ENCODE results near the gene TFG. TPM values are rescaled to one million over a fixed set of nuclear protein-coding genes. Genes with fewer than 3 reads are reported as not detected.

Gene TFG
- total RNA-seq, 1 experiment from 2014 or later: 224 TPM

DNA sequence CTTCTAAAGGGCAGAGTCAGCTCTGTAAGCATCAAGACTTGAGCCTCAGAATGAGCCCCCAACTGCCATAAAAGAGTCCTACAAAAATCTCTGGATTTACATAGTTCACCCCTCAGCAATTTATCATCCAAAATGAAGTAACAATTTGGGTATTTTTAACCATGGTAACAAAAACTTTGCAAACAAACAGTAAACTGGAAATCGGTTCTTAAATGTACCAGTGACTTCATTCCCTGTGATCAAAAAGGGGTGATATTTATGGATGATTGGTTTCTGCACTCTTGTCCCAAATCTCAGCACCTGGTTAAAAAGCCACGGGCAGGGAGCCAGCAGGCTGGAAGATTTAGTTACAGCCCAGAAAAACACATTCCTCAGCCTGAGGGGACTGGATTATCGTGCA lies 73.6 kb downstream of the TFG start:
- H3K4me3 ChIP-seq: no peak overlapping the region
- no peaks in the 10 kb centered on the region for H3K27me3 ChIP-seq (ENCODE audit: insufficient read depth, low read depth)
- H3K36me3 ChIP-seq (ENCODE audit: low read depth): no peaks in the 10 kb centered on the region
- no peak for DNase-seq
- no peak overlapping the region for H3K4me2 ChIP-seq
- H3K9me2 ChIP-seq (ENCODE audit: insufficient read depth): no peaks in the 10 kb centered on the region
- H3K27ac ChIP-seq: no peak overlapping the region
- H3K4me1 ChIP-seq (replicated peaks; ENCODE audit: insufficient read depth): no peaks in the 10 kb centered on the region
- ChIA-PET POLR2A (ENCODE audit: unreplicated experiment) (interaction anchor here (0.6 kb wide), 1 partner anchor 92 kb away, joined by 9 read pairs; no protein-coding TSS in a partner anchor), CTCF (no interaction called here)
- intact Hi-C loops (cut with micrococcal nuclease; ENCODE audit: unreplicated experiment): no loop called here
- no peak overlapping the region for H2AFZ ChIP-seq
- H3K9me3 ChIP-seq (ENCODE audit: insufficient read depth, low read depth): no peaks in the 10 kb centered on the region
- H3F3A ChIP-seq (ENCODE audit: insufficient read depth, low read depth): no peaks in the 10 kb centered on the region
- no peaks in the 10 kb centered on the region for H4K20me1 ChIP-seq (ENCODE audit: insufficient read depth)
- TF ChIP-seq, protein P1, sequence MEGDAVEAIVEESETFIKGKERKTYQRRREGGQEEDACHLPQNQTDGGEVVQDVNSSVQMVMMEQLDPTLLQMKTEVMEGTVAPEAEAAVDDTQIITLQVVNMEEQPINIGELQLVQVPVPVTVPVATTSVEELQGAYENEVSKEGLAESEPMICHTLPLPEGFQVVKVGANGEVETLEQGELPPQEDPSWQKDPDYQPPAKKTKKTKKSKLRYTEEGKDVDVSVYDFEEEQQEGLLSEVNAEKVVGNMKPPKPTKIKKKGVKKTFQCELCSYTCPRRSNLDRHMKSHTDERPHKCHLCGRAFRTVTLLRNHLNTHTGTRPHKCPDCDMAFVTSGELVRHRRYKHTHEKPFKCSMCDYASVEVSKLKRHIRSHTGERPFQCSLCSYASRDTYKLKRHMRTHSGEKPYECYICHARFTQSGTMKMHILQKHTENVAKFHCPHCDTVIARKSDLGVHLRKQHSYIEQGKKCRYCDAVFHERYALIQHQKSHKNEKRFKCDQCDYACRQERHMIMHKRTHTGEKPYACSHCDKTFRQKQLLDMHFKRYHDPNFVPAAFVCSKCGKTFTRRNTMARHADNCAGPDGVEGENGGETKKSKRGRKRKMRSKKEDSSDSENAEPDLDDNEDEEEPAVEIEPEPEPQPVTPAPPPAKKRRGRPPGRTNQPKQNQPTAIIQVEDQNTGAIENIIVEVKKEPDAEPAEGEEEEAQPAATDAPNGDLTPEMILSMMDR (conservative IDR thresholded peaks at IDR 0.05): no peak
- TF ChIP-seq EZH2 (IDR thresholded peaks at IDR 0.05; ENCODE audit: low read depth): no peak
- H3K79me2 ChIP-seq (ENCODE audit: low read depth): no peaks in the 10 kb centered on the region
- BruUV-seq (replicated peaks): no TSS peak

DNA sequence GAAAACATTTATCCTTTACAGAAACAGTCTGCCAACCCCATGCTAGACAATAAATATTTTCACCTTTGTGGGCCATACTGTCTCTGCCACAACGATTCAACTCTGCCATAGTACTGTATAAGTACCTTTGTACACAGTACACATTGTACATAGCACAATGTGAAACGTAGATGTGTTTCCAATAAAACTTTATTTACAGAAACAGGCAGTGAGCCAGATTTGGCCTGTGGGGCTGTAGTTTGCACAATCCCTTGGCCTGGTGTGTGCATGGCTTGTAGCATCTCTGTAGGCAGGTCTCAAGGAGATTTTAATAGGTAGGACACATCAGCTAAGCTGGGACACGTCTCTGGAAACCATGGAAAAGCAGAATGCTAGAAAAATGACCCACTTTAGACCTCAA lies 74.3 kb downstream of the TFG start:
- no peaks in the 10 kb centered on the region for H3K36me3 ChIP-seq (ENCODE audit: low read depth)
- H4K20me1 ChIP-seq (ENCODE audit: insufficient read depth): no peaks in the 10 kb centered on the region
- H3K27ac ChIP-seq: no peak overlapping the region
- no peak overlapping the region for H3K4me2 ChIP-seq
- no TSS peak for BruUV-seq (replicated peaks)
- H3K4me1 ChIP-seq (replicated peaks; ENCODE audit: insufficient read depth): no peaks in the 10 kb centered on the region
- intact Hi-C loops (cut with micrococcal nuclease; ENCODE audit: unreplicated experiment): no loop called here
- no peak overlapping the region for H2AFZ ChIP-seq
- ChIA-PET POLR2A (ENCODE audit: unreplicated experiment) (no interaction called here), CTCF (no interaction called here)
- DNase-seq: no peak
- no peaks in the 10 kb centered on the region for H3K9me3 ChIP-seq (ENCODE audit: insufficient read depth, low read depth)
- H3K4me3 ChIP-seq: no peak overlapping the region
- TF ChIP-seq, protein P1 (conservative IDR thresholded peaks at IDR 0.05): no peak
- no peak for TF ChIP-seq EZH2 (IDR thresholded peaks at IDR 0.05; ENCODE audit: low read depth)
- H3K27me3 ChIP-seq (ENCODE audit: insufficient read depth, low read depth): no peaks in the 10 kb centered on the region
- no peaks in the 10 kb centered on the region for H3K9me2 ChIP-seq (ENCODE audit: insufficient read depth)
- H3K79me2 ChIP-seq (ENCODE audit: low read depth): no peaks in the 10 kb centered on the region
- no peaks in the 10 kb centered on the region for H3F3A ChIP-seq (ENCODE audit: insufficient read depth, low read depth)

DNA sequence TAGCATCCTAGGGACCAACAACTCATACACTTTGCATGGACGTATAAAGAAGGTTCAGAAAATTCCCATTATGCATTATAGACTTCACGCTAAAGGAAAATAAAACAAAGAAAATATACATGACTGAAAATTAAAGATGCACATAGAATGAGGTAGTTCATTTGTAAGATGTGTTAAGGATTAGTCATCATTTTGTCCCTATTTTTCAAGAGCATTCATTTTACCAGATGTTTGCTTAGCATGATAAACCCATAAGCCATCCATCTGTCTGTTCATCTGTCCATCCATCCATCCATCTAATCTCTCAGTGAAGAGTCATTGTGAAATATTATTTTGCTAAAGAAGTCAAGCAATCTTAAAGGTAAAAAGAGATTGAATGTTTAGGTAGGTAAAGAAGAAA lies 80.3 kb downstream of the TFG start:
- H3K4me1 ChIP-seq (replicated peaks; ENCODE audit: insufficient read depth): no peaks in the 10 kb centered on the region
- DNase-seq: no peak
- TF ChIP-seq, protein P1 (conservative IDR thresholded peaks at IDR 0.05): no peak
- TF ChIP-seq EZH2 (IDR thresholded peaks at IDR 0.05; ENCODE audit: low read depth): no peak
- no peaks in the 10 kb centered on the region for H3K79me2 ChIP-seq (ENCODE audit: low read depth)
- H3K9me2 ChIP-seq (ENCODE audit: insufficient read depth): no peaks in the 10 kb centered on the region
- H3K4me2 ChIP-seq: no peak overlapping the region
- CTCF ChIA-PET: no interaction called here
- no peak overlapping the region for H3K4me3 ChIP-seq
- H2AFZ ChIP-seq: no peak overlapping the region
- H3F3A ChIP-seq (ENCODE audit: insufficient read depth, low read depth): no peaks in the 10 kb centered on the region
- H3K27me3 ChIP-seq (ENCODE audit: insufficient read depth, low read depth): no peaks in the 10 kb centered on the region
- H3K36me3 ChIP-seq (ENCODE audit: low read depth): no peaks in the 10 kb centered on the region
- H4K20me1 ChIP-seq (ENCODE audit: insufficient read depth): no peaks in the 10 kb centered on the region
- no peak overlapping the region for H3K27ac ChIP-seq
- POLR2A ChIA-PET (ENCODE audit: unreplicated experiment): no interaction called here
- no TSS peak for BruUV-seq (replicated peaks)
- H3K9me3 ChIP-seq (ENCODE audit: insufficient read depth, low read depth): no peaks in the 10 kb centered on the region
- intact Hi-C loops (cut with micrococcal nuclease; ENCODE audit: unreplicated experiment): no loop called here

Data from PC-9 (cell line).